Naive thymus-derived CD4-positive, alpha-beta T cell (primary cell): ENCODE data around the gene TNIP2. TPM values are rescaled to one million over a fixed set of nuclear protein-coding genes. Genes with fewer than 3 reads are reported as not detected.
"Not testable (repeated sequence)": the region's sequence is repeated elsewhere in the genome, so short reads cannot be mapped to it uniquely, and the experiment has no call there.

Source experiments
- ATAC-seq: fragments of 150-1000 bp; cut with Tn5 transposase; 2 replicates; pipeline ENCODE4 v1.10.0; 2021; ENCODE audit warnings: mild to moderate bottlenecking, moderate library complexity
- CTCF ChIA-PET: fragments of 350-600 bp; sonication (Branson Sonifier 250); formaldehyde crosslinking; loops from one replicate; lab custom pipeline; 2021; ENCODE audit warnings: antibody characterized with exemption; lab: Charles Lee
- POLR2A ChIA-PET: fragments of 350-600 bp; sonication (Branson Sonifier 250); formaldehyde crosslinking; loops from one replicate; lab custom pipeline; 2021; ENCODE audit warnings: antibody characterized with exemption, inconsistent platforms; lab: Charles Lee
- DNase-seq, 9 donors: peaks; one replicate each; pipeline versions ENCODE4 v3.0.0 to v3.0.0-alpha.2; 2020 to 2022; ENCODE audit warnings: mixed read lengths in 1 of 9
- H3K27ac ChIP-seq: one replicate; pipeline ENCODE4 v1.7.0; 2013; ENCODE audit warnings: mild to moderate bottlenecking, low read depth, low read length, moderate library complexity
- H3K27me3 ChIP-seq, 2 donors: one replicate each; pipeline ENCODE4 v1.7.0; 2013; ENCODE audit warnings: low read length in 2 of 2, mild to moderate bottlenecking in 2 of 2, moderate library complexity in 2 of 2; ENCODE audit not compliant: control insufficient read depth in 2 of 2, insufficient read depth in 2 of 2
- H3K36me3 ChIP-seq, 3 experiments: 1 replicate in 2 of 3; 2 replicates in 1 of 3; pipeline ENCODE4 v1.7.0; 2013; ENCODE audit warnings: low read length in 3 of 3, mild to moderate bottlenecking in 3 of 3, moderate library complexity in 1 of 3; ENCODE audit not compliant: insufficient read depth in 3 of 3, control insufficient read depth in 2 of 3
- H3K4me1 ChIP-seq, 2 donors: one replicate each; pipeline ENCODE4 v1.7.0; 2013; ENCODE audit warnings: low read length in 2 of 2, mild to moderate bottlenecking in 2 of 2, moderate library complexity in 1 of 2; ENCODE audit not compliant: control insufficient read depth in 2 of 2, insufficient read depth in 2 of 2
- H3K4me3 ChIP-seq: 2 replicates; pipeline ENCODE4 v1.7.0; 2013; ENCODE audit warnings: mild to moderate bottlenecking, low read length
- H3K9me3 ChIP-seq, 3 experiments: 1 replicate in 2 of 3; 2 replicates in 1 of 3; pipeline ENCODE4 v1.7.0; 2013; ENCODE audit warnings: low read length in 3 of 3; ENCODE audit not compliant: control insufficient read depth in 2 of 3
- H3K27ac Mint-ChIP-seq, 9 donors: one replicate each; pipeline ENCODE4 v1.8.0; 2020 to 2022; ENCODE audit warnings: mixed read lengths in 9 of 9, mild to moderate bottlenecking in 8 of 9, moderate library complexity in 5 of 9, inconsistent platforms in 2 of 9
- H3K27me3 Mint-ChIP-seq, 5 donors: one replicate each; pipeline ENCODE4 v1.8.0; 2021 to 2022; ENCODE audit warnings: mixed read lengths in 5 of 5, mild to moderate bottlenecking in 1 of 5
- H3K36me3 Mint-ChIP-seq, 5 donors: one replicate each; pipeline ENCODE4 v1.8.0; 2020 to 2022; ENCODE audit warnings: mixed read lengths in 5 of 5, mild to moderate bottlenecking in 3 of 5, inconsistent platforms in 1 of 5
- H3K4me1 Mint-ChIP-seq, 7 donors: one replicate each; pipeline ENCODE4 v1.8.0; 2020 to 2022; ENCODE audit warnings: mixed read lengths in 7 of 7, mild to moderate bottlenecking in 3 of 7, inconsistent platforms in 1 of 7
- H3K4me3 Mint-ChIP-seq, 10 donors: one replicate each; pipeline ENCODE4 v1.8.0; 2020 to 2022; ENCODE audit warnings: mild to moderate bottlenecking in 10 of 10, mixed read lengths in 10 of 10, moderate library complexity in 6 of 10, inconsistent platforms in 2 of 10
- H3K9me3 Mint-ChIP-seq, 11 donors: one replicate each; pipeline ENCODE4 v1.8.0; 2020 to 2022; ENCODE audit warnings: mixed read lengths in 11 of 11, mild to moderate bottlenecking in 4 of 11, inconsistent platforms in 1 of 11, moderate library complexity in 1 of 11
- intact Hi-C, 2 donors: fragments of 100-400 bp; cut with micrococcal nuclease; formaldehyde crosslinking; loops; one replicate each; pipeline ENCODE4 v1.15.1; 2023
- polyA plus RNA-seq, 2 donors: library from polyadenylated mRNA; unstranded; fragments of 300-500 nt; fragmentation: Illumina TruSeq; gene quantifications; one replicate each; pipeline ENCODE4 v1.2.3, GENCODE V29; 2021
- total RNA-seq, 6 experiments: library from RNA in 5 of 6; stranded (reverse) in 5 of 6; gene quantifications; 1 replicate in 5 of 6; 2 replicates in 1 of 6; pipeline ENCODE4 v1.2.3 and lab custom pipeline; 2021 to 2026

Gene TNIP2
- total and polyA plus RNA-seq, 7 experiments from 2014 or later, result 33.6 to 56.0 (median 43.6) TPM

DNA sequence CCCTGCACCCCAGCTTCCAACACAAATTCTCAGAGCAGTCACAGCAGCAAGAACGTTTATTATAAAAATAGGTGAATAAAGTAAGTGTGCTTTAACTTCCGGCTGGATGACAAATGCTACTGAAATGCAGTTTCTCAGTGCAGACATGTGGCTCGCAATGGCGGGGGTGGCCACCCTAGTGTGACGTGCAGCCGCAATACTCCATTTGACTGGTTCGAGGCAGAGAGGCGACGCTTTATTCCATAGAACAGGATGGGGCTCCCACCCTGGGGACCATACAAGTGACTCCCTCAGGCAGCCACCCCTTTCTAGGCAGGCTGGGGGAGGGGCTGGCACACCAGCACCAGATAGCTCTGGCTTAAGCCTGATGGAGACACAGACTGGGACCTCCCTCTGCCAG lies 14.5 kb downstream of the TNIP2 start:
- Mint-ChIP-seq H3K27me3 (no peaks in the 10 kb centered on the region), H3K27ac (peak overlapping the region in 7 of 9 donors; percentile 9 to 65 (median 39)), H3K4me1 (peaks cover 3 to 36% (median 5%) of the 10 kb centered on the region in 7 donors), H3K4me3 (no peak overlapping the region), H3K36me3 (peaks cover 0 to 43% (median 28%) of the 10 kb centered on the region in 5 donors), H3K9me3 (peaks cover 0 to 6% (median 3%) of the 10 kb centered on the region in 11 donors)
- intact Hi-C loops, result no loop called here
- ATAC-seq (no peak), DNase-seq (no peak)
- Histone ChIP-seq H3K4me3 (no peak overlapping the region), H3K4me1 (peaks cover 0 to 12% of the 10 kb centered on the region in 2 donors), H3K27ac (no peak overlapping the region), H3K9me3 (no peaks in the 10 kb centered on the region), H3K36me3 (peaks cover 6 to 53% (median 24%) of the 10 kb centered on the region in 3 experiments), H3K27me3 (no peaks in the 10 kb centered on the region)
- ChIA-PET CTCF (no interaction called here), POLR2A (no interaction called here)

DNA sequence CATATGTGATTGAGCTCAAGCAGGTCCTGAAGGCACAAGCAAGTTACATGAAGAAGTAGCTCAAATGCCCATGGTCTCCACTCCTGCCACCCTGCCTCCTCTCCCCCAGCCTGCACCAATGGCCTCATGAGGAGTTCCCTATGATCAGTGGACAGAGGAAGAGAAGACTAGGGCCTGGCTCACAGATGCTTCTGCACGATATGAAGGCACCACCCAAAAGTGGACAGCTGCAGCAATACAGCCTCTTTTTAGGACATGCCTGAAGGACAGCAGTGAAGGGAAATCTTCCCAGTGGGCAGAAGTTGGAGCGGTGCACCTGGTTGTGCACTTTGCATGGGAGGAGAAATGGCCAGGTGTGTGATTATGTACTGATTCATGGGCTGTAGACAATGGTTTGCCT lies 17.8 kb downstream of the TNIP2 start:
- H3K27ac ChIP-seq, H3K4me1 ChIP-seq, ATAC-seq, H3K27me3 ChIP-seq, H3K4me3 Mint-ChIP-seq, CTCF ChIA-PET, intact Hi-C loops, H3K9me3 ChIP-seq, H3K27me3 Mint-ChIP-seq, DNase-seq, H3K4me3 ChIP-seq: not testable (repeated sequence)
- Mint-ChIP-seq H3K27ac (peak overlapping the region in 1 of 9 donors; percentile 39), H3K4me1 (peaks cover 0 to 14% (median 4%) of the 10 kb centered on the region in 7 donors), H3K9me3 (peaks cover 0 to 26% (median 14%) of the 10 kb centered on the region in 11 donors), H3K36me3 (peaks cover 5 to 43% (median 37%) of the 10 kb centered on the region in 5 donors)
- POLR2A ChIA-PET, result interaction anchor here (0.6 kb wide), 1 partner anchor 9 kb away, joined by 3 read pairs; no protein-coding TSS in a partner anchor
- peaks cover 0 to 28% (median 0%) of the 10 kb centered on the region in 3 experiments for H3K36me3 ChIP-seq

DNA sequence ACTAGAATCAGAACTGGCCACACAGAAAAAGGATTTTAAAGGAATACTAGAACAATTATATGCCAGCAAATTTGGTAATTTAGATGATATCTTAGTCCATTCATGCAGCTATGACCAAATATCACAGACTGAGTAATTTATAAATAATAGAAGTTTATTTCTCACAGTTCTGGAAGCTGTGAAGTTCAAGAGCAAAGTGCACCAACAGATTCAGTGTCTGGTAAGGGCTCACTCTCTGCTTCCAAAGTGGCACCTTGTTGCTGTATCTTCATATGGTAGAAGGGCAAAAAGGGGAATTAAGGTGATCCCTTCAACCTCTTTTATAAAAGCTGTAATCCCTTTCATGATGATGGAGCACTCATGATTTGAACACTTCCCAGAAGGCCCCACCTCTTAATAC lies 20.3 kb downstream of the TNIP2 start:
- Mint-ChIP-seq H3K4me3 (no peak overlapping the region), H3K36me3 (peaks cover 15 to 47% (median 46%) of the 10 kb centered on the region in 5 donors), H3K4me1 (peaks cover 0 to 15% (median 4%) of the 10 kb centered on the region in 7 donors), H3K9me3 (peaks cover 0 to 26% (median 14%) of the 10 kb centered on the region in 11 donors), H3K27ac (peak overlapping the region in 1 of 9 donors; percentile 20), H3K27me3 (no peaks in the 10 kb centered on the region)
- H3K9me3 ChIP-seq, result no peaks in the 10 kb centered on the region
- no peaks in the 10 kb centered on the region for H3K27me3 ChIP-seq
- POLR2A ChIA-PET, result interaction anchor here (0.6 kb wide), 1 partner anchor 28 kb away, joined by 3 read pairs; no protein-coding TSS in a partner anchor
- intact Hi-C loops, result no loop called here
- no peak for DNase-seq
- no peak overlapping the region for H3K4me3 ChIP-seq
- CTCF ChIA-PET, result no interaction called here
- H3K27ac ChIP-seq, result no peak overlapping the region
- H3K36me3 ChIP-seq, result peaks cover 0 to 30% (median 0%) of the 10 kb centered on the region in 3 experiments
- no peak for ATAC-seq
- H3K4me1 ChIP-seq, result no peaks in the 10 kb centered on the region

DNA sequence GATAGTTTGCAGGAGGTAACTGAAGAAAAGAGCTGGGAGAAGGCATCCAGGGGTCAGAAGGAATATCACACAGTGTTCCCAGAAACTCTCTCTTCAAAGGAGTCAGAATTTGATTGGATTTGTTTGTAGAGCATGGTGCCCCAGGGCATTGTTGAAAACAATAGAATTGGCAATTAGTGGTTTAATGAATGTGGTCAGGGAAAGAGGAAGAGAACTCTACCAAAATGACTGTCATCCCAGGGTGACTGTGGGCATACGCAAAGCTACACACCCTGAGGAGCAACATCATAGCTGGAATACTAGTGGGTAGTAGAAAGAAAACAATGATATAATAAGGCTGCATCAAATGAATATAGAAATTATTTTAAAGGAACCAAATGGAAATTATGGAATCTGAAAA lies 21.5 kb downstream of the TNIP2 start:
- H3K4me1 ChIP-seq, result no peaks in the 10 kb centered on the region
- ChIA-PET POLR2A (no interaction called here), CTCF (no interaction called here)
- peaks cover 0 to 35% (median 0%) of the 10 kb centered on the region in 3 experiments for H3K36me3 ChIP-seq
- peaks cover 0 to 8% (median 0%) of the 10 kb centered on the region in 7 donors for H3K4me1 Mint-ChIP-seq
- no peaks in the 10 kb centered on the region for H3K27me3 Mint-ChIP-seq
- H3K27me3 ChIP-seq, result no peaks in the 10 kb centered on the region
- H3K36me3 Mint-ChIP-seq, result peaks cover 15 to 46% (median 40%) of the 10 kb centered on the region in 5 donors
- H3K4me3 ChIP-seq, result no peak overlapping the region
- no peaks in the 10 kb centered on the region for H3K9me3 ChIP-seq
- peaks cover 0 to 26% (median 14%) of the 10 kb centered on the region in 11 donors for H3K9me3 Mint-ChIP-seq
- H3K27ac Mint-ChIP-seq, result no peak overlapping the region
- no peak for DNase-seq
- H3K27ac ChIP-seq, result no peak overlapping the region
- peak; percentile 47 for ATAC-seq
- no peak overlapping the region for H3K4me3 Mint-ChIP-seq
- intact Hi-C loops, result no loop called here

DNA sequence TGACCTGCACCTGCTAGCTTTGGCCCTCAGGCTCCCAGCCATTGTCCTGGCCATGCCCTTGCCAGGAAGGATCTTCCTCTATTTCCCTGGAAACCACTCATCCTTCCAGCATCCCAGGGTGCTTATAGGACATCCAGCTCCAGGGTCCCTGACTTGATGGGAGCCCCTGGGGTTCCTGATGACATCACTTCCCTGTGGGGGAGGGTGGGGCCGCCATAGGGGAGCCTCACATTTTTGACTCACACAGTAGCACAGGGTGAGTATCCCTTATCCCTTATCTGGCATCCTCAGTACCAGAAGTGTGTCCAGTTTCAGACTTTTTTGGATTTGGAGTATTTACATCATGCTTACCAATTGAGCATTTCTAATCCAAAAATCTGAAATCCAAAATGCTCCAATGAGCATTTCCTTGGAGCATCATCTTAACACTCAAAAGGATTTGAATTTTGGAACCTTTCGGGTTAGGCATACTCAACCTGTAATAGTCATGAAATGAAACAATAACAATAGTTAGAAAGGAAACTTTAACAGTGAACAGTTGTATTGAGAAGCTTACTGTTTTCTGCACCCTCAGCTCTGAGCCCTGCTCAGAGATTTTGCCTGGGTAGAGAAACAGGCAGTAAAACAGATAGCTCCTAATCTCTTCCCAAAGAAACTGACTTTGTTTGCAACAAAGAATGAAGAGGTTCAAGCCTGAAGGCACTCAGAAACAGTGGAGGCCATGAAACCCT lies 22.1 kb downstream of the TNIP2 start:
- no peak overlapping the region for H3K4me3 Mint-ChIP-seq
- ATAC-seq (no peak), DNase-seq (no peak)
- no peaks in the 10 kb centered on the region for H3K27me3 ChIP-seq
- H3K36me3 ChIP-seq, result peaks cover 0 to 41% (median 0%) of the 10 kb centered on the region in 3 experiments
- intact Hi-C loops, result no loop called here
- peak overlapping the region in 1 of 9 donors; percentile 67 for H3K27ac Mint-ChIP-seq
- H3K4me1 Mint-ChIP-seq, result peaks cover 0 to 8% (median 0%) of the 10 kb centered on the region in 7 donors
- H3K36me3 Mint-ChIP-seq, result peaks cover 15 to 51% (median 42%) of the 10 kb centered on the region in 5 donors
- no peaks in the 10 kb centered on the region for H3K4me1 ChIP-seq
- no peak overlapping the region for H3K27ac ChIP-seq
- no peaks in the 10 kb centered on the region for H3K9me3 ChIP-seq
- ChIA-PET CTCF (no interaction called here), POLR2A (no interaction called here)
- no peaks in the 10 kb centered on the region for H3K27me3 Mint-ChIP-seq
- no peak overlapping the region for H3K4me3 ChIP-seq
- H3K9me3 Mint-ChIP-seq, result peaks cover 0 to 26% (median 14%) of the 10 kb centered on the region in 11 donors

DNA sequence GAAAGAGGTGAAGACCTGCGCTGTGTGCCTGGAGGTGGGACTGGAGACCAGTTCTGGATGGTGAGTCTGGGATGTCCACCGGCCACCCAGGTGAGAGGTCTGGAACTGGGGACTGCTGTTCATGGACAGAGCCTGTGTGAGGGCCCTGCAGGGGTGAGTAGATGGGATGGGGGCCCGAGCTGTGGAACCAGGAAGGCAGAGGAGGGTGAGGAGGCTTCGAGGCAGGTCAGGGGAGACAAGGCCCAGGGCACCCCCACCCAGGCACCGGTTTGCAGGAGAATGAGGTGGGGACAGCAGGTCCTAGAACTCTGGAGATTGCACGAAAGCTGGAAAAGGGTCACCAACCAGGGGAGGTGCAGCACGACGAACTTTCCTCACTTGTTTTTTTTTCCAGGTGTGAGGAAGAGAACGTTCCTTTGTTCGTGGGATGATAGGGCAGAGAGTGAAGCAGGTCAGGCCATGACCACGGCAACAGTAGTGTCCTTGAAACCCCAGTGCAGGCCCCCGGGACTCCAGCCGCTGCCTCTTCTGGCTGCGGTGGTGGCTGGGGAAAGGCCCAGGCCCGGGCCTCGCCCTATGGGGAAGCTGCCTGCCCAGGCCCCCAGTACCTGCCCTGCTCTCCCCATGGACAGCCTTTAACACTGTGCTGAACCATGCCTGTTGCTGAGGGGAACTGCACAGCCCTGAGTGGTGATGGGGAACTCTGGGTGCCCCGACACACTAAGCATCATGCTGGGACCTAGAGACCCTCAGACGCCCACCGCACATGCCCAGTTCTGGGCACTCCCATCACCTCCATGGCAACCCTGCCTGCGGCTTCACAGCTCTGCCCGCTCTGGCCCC lies 22.9 kb downstream of the TNIP2 start:
- intact Hi-C loops, result no loop called here
- no peak overlapping the region for H3K27ac ChIP-seq
- no peak overlapping the region for H3K4me3 ChIP-seq
- ATAC-seq (peak; percentile 27), DNase-seq (no peak)
- H3K27me3 ChIP-seq, result no peaks in the 10 kb centered on the region
- H3K4me3 Mint-ChIP-seq, result no peak overlapping the region
- H3K9me3 ChIP-seq, result no peaks in the 10 kb centered on the region
- peaks cover 0 to 26% (median 14%) of the 10 kb centered on the region in 11 donors for H3K9me3 Mint-ChIP-seq
- ChIA-PET CTCF (no interaction called here), POLR2A (no interaction called here)
- no peaks in the 10 kb centered on the region for H3K4me1 ChIP-seq
- H3K27me3 Mint-ChIP-seq, result no peaks in the 10 kb centered on the region
- H3K36me3 Mint-ChIP-seq, result peaks cover 15 to 48% (median 39%) of the 10 kb centered on the region in 5 donors
- peaks cover 0 to 10% (median 0%) of the 10 kb centered on the region in 7 donors for H3K4me1 Mint-ChIP-seq
- H3K27ac Mint-ChIP-seq, result peak overlapping the region in 1 of 9 donors; percentile 72
- H3K36me3 ChIP-seq, result peaks cover 0 to 45% (median 0%) of the 10 kb centered on the region in 3 experiments
